DMS53 treated with DMSO at 0.1 percent for 48 hours (cell line): ENCODE results near the gene SPTBN4.

Experiments
- DNase-seq: peaks from one replicate; lab custom pipeline; 2025; ENCODE audit not compliant: unreplicated experiment; lab: John Stamatoyannopoulos, UW

SPTBN4 gene

GRCh38 chr19:40600570-40601133 is 133.9 kb downstream of the SPTBN4 start:
- DNase-seq: no peak

- peak; percentile 15 for DNase-seq
Measured at GRCh38 chr19:40601134-40601974, 134.6 kb downstream of the SPTBN4 start, which contains the start of gene LTBP4. Gene LTBP4, plus strand, starts transcription at chr19:40601369. Its CDS starts 19 bp downstream, at chr19:40601388.

- DNase-seq: no peak
Measured at GRCh38 chr19:40603071-40603388, 136.2 kb downstream of the SPTBN4 start.

GRCh38 chr19:40603389-40604170 is 136.8 kb downstream of the SPTBN4 start:
- peak; percentile 98 for DNase-seq

GRCh38 chr19:40604171-40604646 is 137.4 kb downstream of the SPTBN4 start:
- no peak for DNase-seq

- DNase-seq: peak; percentile 48
Measured at GRCh38 chr19:40604647-40605215, 137.9 kb downstream of the SPTBN4 start.

GRCh38 chr19:40605216-40605971 is 138.6 kb downstream of the SPTBN4 start:
- DNase-seq: peak; percentile 96

- DNase-seq: no peak
Measured at GRCh38 chr19:40607311-40608239, 140.8 kb downstream of the SPTBN4 start.

GRCh38 chr19:40608240-40608621 is 141.4 kb downstream of the SPTBN4 start:
- DNase-seq: no peak

GRCh38 chr19:40608957-40609356 is 142.2 kb downstream of the SPTBN4 start:
- no peak for DNase-seq

GRCh38 chr19:40609561-40610395 is 143.0 kb downstream of the SPTBN4 start:
- DNase-seq: peak; percentile 83

GRCh38 chr19:40610396-40611064 is 143.7 kb downstream of the SPTBN4 start:
- peak; percentile 76 for DNase-seq

- peak; percentile 75 for DNase-seq
Measured at GRCh38 chr19:40611096-40611495, 144.3 kb downstream of the SPTBN4 start.

GRCh38 chr19:40611900-40612698 is 145.3 kb downstream of the SPTBN4 start:
- DNase-seq: no peak

- DNase-seq: peak; percentile 72
Measured at GRCh38 chr19:40612831-40613689, 146.3 kb downstream of the SPTBN4 start.
